T-helper 1 cell treated with Interleukin-12 subunit alpha and Interleukin-12 subunit beta and Interleukin-4 antibody, amounts not matched to agents 30 ng/mL and 1 ng/mL, for 36 hours (primary cell): ENCODE measurements around the gene KRTAP9-1. TPM values are rescaled to one million over a fixed set of nuclear protein-coding genes. Genes with fewer than 3 reads are reported as not detected.

Experiments used
- total RNA-seq: library from RNA; stranded (reverse); gene quantifications from 2 replicates; pipeline ENCODE4 v1.2.3, GENCODE V29; 2022

The KRTAP9-1 gene
- total RNA-seq, 1 donor from 2014 or later = not detected

Other genes with a start within 250 kb of the KRTAP9-1 start
- not detected in 2 replicates for gene KRT39, start 222.9 kb upstream of the KRTAP9-1 start, total RNA-seq
- gene KRT40, start 205.6 kb upstream of the KRTAP9-1 start, total RNA-seq = not detected in 2 replicates
- not detected in 2 replicates for gene KRTAP3-3, start 195.7 kb upstream of the KRTAP9-1 start, total RNA-seq
- not detected in 2 replicates for gene KRTAP3-2, start 190.0 kb upstream of the KRTAP9-1 start, total RNA-seq
- gene KRTAP3-1, start 180.8 kb upstream of the KRTAP9-1 start, total RNA-seq = not detected in 2 replicates
- gene KRTAP1-5, start 162.7 kb upstream of the KRTAP9-1 start, total RNA-seq = not detected in 2 replicates
- not detected in 2 replicates for gene KRTAP1-4, start 159.7 kb upstream of the KRTAP9-1 start, total RNA-seq
- not detected in 2 replicates for gene KRTAP1-3, start 155.0 kb upstream of the KRTAP9-1 start, total RNA-seq
- gene KRTAP1-1, start 148.4 kb upstream of the KRTAP9-1 start, total RNA-seq = not detected in 2 replicates
- gene KRTAP2-1, start 142.6 kb upstream of the KRTAP9-1 start, total RNA-seq = not detected in 2 replicates
- gene KRTAP2-2, start 134.7 kb upstream of the KRTAP9-1 start, total RNA-seq = not detected in 2 replicates
- not detected in 2 replicates for gene KRTAP2-3, start 129.8 kb upstream of the KRTAP9-1 start, total RNA-seq
- not detected in 2 replicates for gene KRTAP2-4, start 124.0 kb upstream of the KRTAP9-1 start, total RNA-seq
- not detected in 2 replicates for gene KRTAP4-7, start 105.7 kb upstream of the KRTAP9-1 start, total RNA-seq
- gene KRTAP4-8, start 91.7 kb upstream of the KRTAP9-1 start, total RNA-seq = not detected in 2 replicates
- gene KRTAP4-16, start 87.7 kb upstream of the KRTAP9-1 start, total RNA-seq = not detected in 2 replicates
- not detected in 2 replicates for gene KRTAP4-9, start 84.5 kb upstream of the KRTAP9-1 start, total RNA-seq
- gene KRTAP4-11, start 71.5 kb upstream of the KRTAP9-1 start, total RNA-seq = not detected in 2 replicates
- gene KRTAP4-12, start 65.7 kb upstream of the KRTAP9-1 start, total RNA-seq = not detected in 2 replicates
- not detected in 2 replicates for gene KRTAP4-6, start 49.3 kb upstream of the KRTAP9-1 start, total RNA-seq
- gene KRTAP4-5, start 40.1 kb upstream of the KRTAP9-1 start, total RNA-seq = not detected in 2 replicates
- gene KRTAP4-4, start 29.1 kb upstream of the KRTAP9-1 start, total RNA-seq = not detected in 2 replicates
- gene KRTAP4-3, start 21.7 kb upstream of the KRTAP9-1 start, total RNA-seq = not detected in 2 replicates
- not detected in 2 replicates for gene KRTAP4-2, start 11.7 kb upstream of the KRTAP9-1 start, total RNA-seq
- not detected in 2 replicates for gene KRTAP4-1, start 5.0 kb upstream of the KRTAP9-1 start, total RNA-seq
- not detected in 2 replicates for gene KRTAP9-2, start 36.8 kb downstream of the KRTAP9-1 start, total RNA-seq
- gene KRTAP9-3, start 42.6 kb downstream of the KRTAP9-1 start, total RNA-seq = not detected in 2 replicates
- not detected in 2 replicates for gene KRTAP9-8, start 48.1 kb downstream of the KRTAP9-1 start, total RNA-seq
- gene KRTAP9-4, start 59.8 kb downstream of the KRTAP9-1 start, total RNA-seq = not detected in 2 replicates
- not detected in 2 replicates for gene KRTAP9-9, start 65.5 kb downstream of the KRTAP9-1 start, total RNA-seq
- gene KRTAP9-6, start 75.5 kb downstream of the KRTAP9-1 start, total RNA-seq = not detected in 2 replicates
- not detected in 2 replicates for gene KRTAP9-7, start 85.8 kb downstream of the KRTAP9-1 start, total RNA-seq
- not detected in 2 replicates for gene KRTAP29-1, start 113.0 kb downstream of the KRTAP9-1 start, total RNA-seq
- gene KRTAP16-1, start 119.4 kb downstream of the KRTAP9-1 start, total RNA-seq = not detected in 2 replicates
- not detected in 2 replicates for gene KRTAP17-1, start 125.8 kb downstream of the KRTAP9-1 start, total RNA-seq
- gene KRT33A, start 160.9 kb downstream of the KRTAP9-1 start, total RNA-seq = not detected in 2 replicates
- gene KRT33B, start 179.9 kb downstream of the KRTAP9-1 start, total RNA-seq = not detected in 2 replicates
- not detected in 2 replicates for gene KRT34, start 192.4 kb downstream of the KRTAP9-1 start, total RNA-seq
- not detected in 2 replicates for gene KRT31, start 207.7 kb downstream of the KRTAP9-1 start, total RNA-seq
- gene KRT37, start 234.7 kb downstream of the KRTAP9-1 start, total RNA-seq = not detected in 2 replicates